HepG2 (cell line): ENCODE measurements around the gene FEV. TPM values are rescaled to one million over a fixed set of nuclear protein-coding genes. Genes with fewer than 3 reads are reported as not detected.
A peak's percentile ranks its signal among the peaks of the same experiment; 100 is the strongest.

Experiments used
- CBX5 ChIP-seq: sonication (generic); formaldehyde crosslinking; IDR thresholded peaks from 2 replicates; pipeline ENCODE4 v1.4.0; 2020; ENCODE audit warnings: missing genetic modification reagents, borderline replicate concordance
- CHD4 ChIP-seq: fragments of 200-600 bp; sonication (generic); IDR thresholded peaks from 2 replicates; pipeline ENCODE4 v1.7.0; 2017; ENCODE audit warnings: mild to moderate bottlenecking, low read length, borderline replicate concordance
- CREB3 ChIP-seq: sonication (generic); formaldehyde crosslinking; IDR thresholded peaks from 2 replicates; pipeline ENCODE4 v1.5.0; 2020; ENCODE audit warnings: missing genetic modification reagents
- JUND ChIP-seq: sonication (generic); formaldehyde crosslinking; IDR thresholded peaks from 2 replicates; pipeline ENCODE4 v1.8.0; 2022; ENCODE audit warnings: mild to moderate bottlenecking, missing genetic modification reagents
- KMT2B ChIP-seq: IDR thresholded peaks from 2 replicates; pipeline ENCODE4 v1.6.1; 2016; ENCODE audit warnings: missing genetic modification reagents, missing compliant biosample characterization
- NCOA2 ChIP-seq: sonication (generic); formaldehyde crosslinking; IDR thresholded peaks from 2 replicates; pipeline ENCODE4 v1.8.0; 2022; ENCODE audit warnings: inconsistent platforms
- NR3C1 ChIP-seq: sonication (generic); formaldehyde crosslinking; IDR thresholded peaks from 2 replicates; pipeline ENCODE4 v1.4.0; 2020; ENCODE audit warnings: missing genetic modification reagents
- POLR2AphosphoS2 ChIP-seq: IDR thresholded peaks from 2 replicates; pipeline ENCODE4 v1.6.1; 2011; ENCODE audit warnings: low read depth, low read length, improper control_type of control experiment
- RCOR2 ChIP-seq: IDR thresholded peaks from 2 replicates; pipeline ENCODE4 v1.6.1; 2016; ENCODE audit warnings: missing biosample characterization, missing genetic modification reagents
- SP4 ChIP-seq: sonication (generic); formaldehyde crosslinking; IDR thresholded peaks from 2 replicates; pipeline ENCODE4 v1.8.1; 2023; ENCODE audit warnings: mild to moderate bottlenecking, missing genetic modification reagents
- TBX3 ChIP-seq: fragments of 450-650 bp; IDR thresholded peaks from 2 replicates; pipeline ENCODE4 v1.6.1; 2017; ENCODE audit warnings: antibody characterized with exemption, mild to moderate bottlenecking, inconsistent platforms, borderline replicate concordance
- THRA ChIP-seq: sonication (generic); formaldehyde crosslinking; IDR thresholded peaks from 2 replicates; pipeline ENCODE4 v1.4.0; 2020; ENCODE audit warnings: missing genetic modification reagents, borderline replicate concordance
- TP53 ChIP-seq: sonication (generic); formaldehyde crosslinking; conservative IDR thresholded peaks from 2 replicates; pipeline ENCODE4 v1.4.0; 2020; ENCODE audit warnings: missing genetic modification reagents
- ZBTB49 ChIP-seq: sonication (generic); formaldehyde crosslinking; IDR thresholded peaks from 2 replicates; pipeline ENCODE4 v1.4.0; 2020; ENCODE audit warnings: missing genetic modification reagents, borderline replicate concordance
- ZC3H4 ChIP-seq: sonication (generic); formaldehyde crosslinking; IDR thresholded peaks from 2 replicates; pipeline ENCODE4 v1.4.0; 2020; ENCODE audit warnings: missing genetic modification reagents, borderline replicate concordance
- ZNF354B ChIP-seq: sonication (generic); formaldehyde crosslinking; IDR thresholded peaks from 2 replicates; pipeline ENCODE4 v1.8.0; 2022; ENCODE audit warnings: mild to moderate bottlenecking, missing genetic modification reagents
- ZSCAN20 ChIP-seq: sonication (generic); formaldehyde crosslinking; IDR thresholded peaks from 2 replicates; pipeline ENCODE4 v1.4.0; 2020; ENCODE audit warnings: missing genetic modification reagents, mild to moderate bottlenecking, borderline replicate concordance
- ZSCAN21 ChIP-seq: sonication (generic); formaldehyde crosslinking; IDR thresholded peaks from 2 replicates; pipeline ENCODE4 v1.8.0; 2022; ENCODE audit warnings: mild to moderate bottlenecking, missing genetic modification reagents, moderate library complexity, borderline replicate concordance
- polyA plus RNA-seq, 8 experiments: library from polyadenylated mRNA; depleted of rRNA in 3 of 8; stranded (reverse) in 7 of 8; unstranded in 1 of 8; fragments of >200 nt; fragmentation: Illumina TruSeq in 4 of 8; extraction: Trizol in 4 of 8; gene quantifications; 2 replicates each; pipeline versions ENCODE4 v1.2.1 to v1.2.3, GENCODE V29; 2011 to 2016; ENCODE audit warnings: low read depth in 4 of 8, missing spikeins in 1 of 8, mixed read lengths in 1 of 8; ENCODE audit not compliant: insufficient read depth in 1 of 8
- total RNA-seq, 5 experiments: library from RNA; depleted of rRNA; stranded (reverse); fragments of >200 nt; fragmentation: Illumina TruSeq; extraction: Trizol; gene quantifications; 2 replicates each; pipeline ENCODE4 v1.2.3, GENCODE V29; 2016; ENCODE audit warnings: low read depth in 1 of 5
- TF ChIP-seq, protein P1 (sequence below): sonication (generic); formaldehyde crosslinking; IDR thresholded peaks from 2 replicates; pipeline ENCODE4 v1.4.0; 2020; ENCODE audit warnings: missing genetic modification reagents
- TF ChIP-seq, protein P2 (sequence below): sonication (generic); formaldehyde crosslinking; IDR thresholded peaks from 2 replicates; pipeline ENCODE4 v1.5.0; 2020; ENCODE audit warnings: missing genetic modification reagents

The FEV gene
- total and polyA plus RNA-seq, 2 of the 13 experiments (the other 11 are each of a cell fraction or from before 2014, with no cell fraction given): not detected

DNA sequence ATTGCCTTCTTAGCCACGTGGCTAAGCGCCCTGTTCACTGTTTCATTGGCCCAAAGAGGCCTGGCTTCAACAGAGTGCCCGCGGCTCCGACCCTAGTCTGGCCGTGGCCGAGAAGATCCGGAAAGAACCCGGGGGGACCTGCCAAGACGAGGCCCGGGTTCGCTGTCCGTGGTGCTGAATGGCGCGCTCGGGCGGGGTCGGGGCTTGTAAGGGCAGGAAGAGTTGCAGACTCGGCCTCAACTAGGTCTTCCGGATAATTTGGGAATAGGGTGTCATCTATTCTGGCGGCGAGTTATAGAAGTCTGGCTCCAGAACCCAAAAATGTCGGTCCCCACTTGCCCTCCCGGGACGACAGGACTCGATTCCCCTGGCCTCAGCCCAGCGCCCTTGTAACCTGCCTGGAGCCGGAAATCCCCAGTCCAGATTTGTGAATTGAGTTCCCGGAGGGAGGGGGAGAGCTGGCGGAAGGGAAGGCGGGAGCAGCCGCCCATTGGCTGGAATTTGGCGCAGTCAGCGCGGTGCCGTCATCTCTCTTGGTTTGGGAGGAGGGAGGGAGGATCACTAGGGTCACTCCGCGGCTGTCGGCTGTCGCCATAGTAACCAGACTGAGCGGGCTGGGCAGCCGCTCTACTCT is 22.0 kb downstream of the FEV start (continued):
- TF ChIP-seq NR3C1 (CRISPR knock-in tag) (no peak), POLR2AphosphoS2 (no peak), CREB3 (CRISPR knock-in tag) (peak; percentile 91), CHD4 (no peak), ZBTB49 (CRISPR knock-in tag) (peak; percentile 97), THRA (CRISPR knock-in tag) (peak; percentile 86; the same call in 1 of the 2 replicates), KMT2B (CRISPR knock-in tag) (peak; percentile 68; the same call in 1 of the 2 replicates), RCOR2 (no peak), ZSCAN20 (CRISPR knock-in tag) (peak; percentile 92), ZSCAN21 (CRISPR knock-in tag) (peak; percentile 85), JUND (CRISPR knock-in tag) (no peak), NCOA2 (CRISPR knock-in tag) (peak; percentile 61; the same call in 1 of the 2 replicates), ZC3H4 (CRISPR knock-in tag) (no peak), SP4 (CRISPR knock-in tag) (no peak), ZNF354B (0 out of 2 replicates have a peak, but pooled peaks have one; percentile 44), TP53 (CRISPR knock-in tag) (0 out of 2 replicates have a peak, but pooled peaks have one; percentile 45), TBX3 (no peak), CBX5 (CRISPR knock-in tag) (no peak)
- TF ChIP-seq, protein P1, sequence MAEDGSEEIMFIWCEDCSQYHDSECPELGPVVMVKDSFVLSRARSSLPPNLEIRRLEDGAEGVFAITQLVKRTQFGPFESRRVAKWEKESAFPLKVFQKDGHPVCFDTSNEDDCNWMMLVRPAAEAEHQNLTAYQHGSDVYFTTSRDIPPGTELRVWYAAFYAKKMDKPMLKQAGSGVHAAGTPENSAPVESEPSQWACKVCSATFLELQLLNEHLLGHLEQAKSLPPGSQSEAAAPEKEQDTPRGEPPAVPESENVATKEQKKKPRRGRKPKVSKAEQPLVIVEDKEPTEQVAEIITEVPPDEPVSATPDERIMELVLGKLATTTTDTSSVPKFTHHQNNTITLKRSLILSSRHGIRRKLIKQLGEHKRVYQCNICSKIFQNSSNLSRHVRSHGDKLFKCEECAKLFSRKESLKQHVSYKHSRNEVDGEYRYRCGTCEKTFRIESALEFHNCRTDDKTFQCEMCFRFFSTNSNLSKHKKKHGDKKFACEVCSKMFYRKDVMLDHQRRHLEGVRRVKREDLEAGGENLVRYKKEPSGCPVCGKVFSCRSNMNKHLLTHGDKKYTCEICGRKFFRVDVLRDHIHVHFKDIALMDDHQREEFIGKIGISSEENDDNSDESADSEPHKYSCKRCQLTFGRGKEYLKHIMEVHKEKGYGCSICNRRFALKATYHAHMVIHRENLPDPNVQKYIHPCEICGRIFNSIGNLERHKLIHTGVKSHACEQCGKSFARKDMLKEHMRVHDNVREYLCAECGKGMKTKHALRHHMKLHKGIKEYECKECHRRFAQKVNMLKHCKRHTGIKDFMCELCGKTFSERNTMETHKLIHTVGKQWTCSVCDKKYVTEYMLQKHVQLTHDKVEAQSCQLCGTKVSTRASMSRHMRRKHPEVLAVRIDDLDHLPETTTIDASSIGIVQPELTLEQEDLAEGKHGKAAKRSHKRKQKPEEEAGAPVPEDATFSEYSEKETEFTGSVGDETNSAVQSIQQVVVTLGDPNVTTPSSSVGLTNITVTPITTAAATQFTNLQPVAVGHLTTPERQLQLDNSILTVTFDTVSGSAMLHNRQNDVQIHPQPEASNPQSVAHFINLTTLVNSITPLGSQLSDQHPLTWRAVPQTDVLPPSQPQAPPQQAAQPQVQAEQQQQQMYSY (CRISPR knock-in tag): peak; percentile 64; the same call in 1 of the 2 replicates
- TF ChIP-seq, protein P2, sequence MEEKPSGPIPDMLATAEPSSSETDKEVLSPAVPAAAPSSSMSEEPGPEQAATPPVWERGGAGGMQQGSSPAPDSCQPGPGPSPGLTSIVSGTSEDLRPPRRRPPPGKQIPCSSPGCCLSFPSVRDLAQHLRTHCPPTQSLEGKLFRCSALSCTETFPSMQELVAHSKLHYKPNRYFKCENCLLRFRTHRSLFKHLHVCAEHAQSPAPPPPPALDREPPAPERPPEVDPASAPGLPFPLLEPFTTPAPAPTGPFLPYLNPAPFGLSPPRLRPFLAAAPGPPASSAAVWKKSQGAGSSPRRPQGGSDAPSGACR (CRISPR knock-in tag): no peak
